ENCODE measurements around the gene USP17L11. TPM values are rescaled to one million over a fixed set of nuclear protein-coding genes. Genes with fewer than 3 reads are reported as not detected.

Gene USP17L11
- total RNA-seq, 1 donor from 2014 or later = not detected

Other genes starting within 250 kb of the USP17L11 start
- gene FAM90A26, start 45.0 kb upstream of the USP17L11 start, total RNA-seq = not detected
- not detected for gene USP17L10, start 4.7 kb upstream of the USP17L11 start, total RNA-seq
- not detected for gene USP17L12, start 4.7 kb downstream of the USP17L11 start, total RNA-seq
- gene USP17L13, start 9.5 kb downstream of the USP17L11 start, total RNA-seq = not detected
- gene USP17L15, start 19.0 kb downstream of the USP17L11 start, total RNA-seq = not detected
- not detected for gene USP17L17, start 28.5 kb downstream of the USP17L11 start, total RNA-seq
- not detected for gene USP17L18, start 33.2 kb downstream of the USP17L11 start, total RNA-seq
- gene USP17L19, start 38.0 kb downstream of the USP17L11 start, total RNA-seq = not detected
- not detected for gene USP17L20, start 42.7 kb downstream of the USP17L11 start, total RNA-seq
- not detected for gene USP17L21, start 47.5 kb downstream of the USP17L11 start, total RNA-seq
- gene USP17L22, start 52.2 kb downstream of the USP17L11 start, total RNA-seq = not detected
- not detected for gene USP17L24, start 109.8 kb downstream of the USP17L11 start, total RNA-seq
- not detected for gene USP17L25, start 114.5 kb downstream of the USP17L11 start, total RNA-seq
- not detected for gene USP17L26, start 119.3 kb downstream of the USP17L11 start, total RNA-seq
- gene USP17L5, start 124.0 kb downstream of the USP17L11 start, total RNA-seq = not detected
- gene USP17L27, start 128.7 kb downstream of the USP17L11 start, total RNA-seq = not detected
- not detected for gene USP17L28, start 133.5 kb downstream of the USP17L11 start, total RNA-seq
- gene USP17L29, start 138.2 kb downstream of the USP17L11 start, total RNA-seq = not detected
- gene USP17L30, start 147.7 kb downstream of the USP17L11 start, total RNA-seq = not detected
- not detected for gene DEFB131A, start 229.0 kb downstream of the USP17L11 start, total RNA-seq